ENCODE measurements around the gene GRID2. TPM values are rescaled to one million over a fixed set of nuclear protein-coding genes. Genes with fewer than 3 reads are reported as not detected.

Gene GRID2
- total and polyA plus RNA-seq, 10 of the 15 experiments (the other 5 are each of a cell fraction or from before 2014, with no cell fraction given), result not detected

GRCh38 chr4:93446038-93446437 is 1142.3 kb downstream of the GRID2 start:
- no peaks in the 10 kb centered on the region for H3K4me1 ChIP-seq (ENCODE audit: control insufficient read depth, insufficient read depth, low read length)
- BruUV-seq (replicated peaks), result no TSS peak
- no peak overlapping the region for H3K27ac ChIP-seq (ENCODE audit: control insufficient read depth, insufficient read depth)
- no peaks in the 10 kb centered on the region for H3K79me2 ChIP-seq (ENCODE audit: control insufficient read depth, insufficient read depth, low read length)
- intact Hi-C loops (cut with micrococcal nuclease; ENCODE audit: unreplicated experiment) (no loop called here), in situ Hi-C loops (cut with MboI) (no loop called here)
- ChIA-PET POLR2A (no interaction called here), SMC1A (ENCODE audit: uncharacterized antibody, unreplicated experiment) (no interaction called here), CTCF (no interaction called here), RAD21 (ENCODE audit: unreplicated experiment) (no interaction called here)
- no peak overlapping the region for H3K4me2 ChIP-seq (ENCODE audit: control insufficient read depth, insufficient read depth)
- no peaks in the 10 kb centered on the region for H3K36me3 ChIP-seq (ENCODE audit: control insufficient read depth in 2 of 2, insufficient read depth in 2 of 2, low read length in 1 of 2)
- H4K20me1 ChIP-seq (ENCODE audit: control insufficient read depth, insufficient read depth), result no peaks in the 10 kb centered on the region
- H3K27me3 ChIP-seq (replicated peaks in 1 of 2; ENCODE audit: control insufficient read depth in 2 of 2, insufficient read depth in 2 of 2, low read length in 1 of 2), result no peaks in the 10 kb centered on the region
- H3K4me3 ChIP-seq, result no peak overlapping the region
- H3K9ac ChIP-seq (ENCODE audit: control insufficient read depth, insufficient read depth, low read length), result no peak overlapping the region
- DNase-seq (ENCODE audit: low read depth, low spot score) (no peak), ATAC-seq (no peak), FAIRE-seq (no peak)
- H2AFZ ChIP-seq (ENCODE audit: control insufficient read depth, low read depth, low read length), result no peak overlapping the region
- H3K9me3 ChIP-seq (replicated peaks; ENCODE audit: control insufficient read depth, insufficient read depth, low read length), result no peaks in the 10 kb centered on the region
- no peak for TF ChIP-seq USF1 (IDR thresholded peaks at IDR 0.05; ENCODE audit: borderline replicate concordance, extremely low read length, insufficient read depth, low read depth, low read length)
- no peak for TF ChIP-seq ZNF384 (IDR thresholded peaks at IDR 0.05; ENCODE audit: borderline replicate concordance, low read depth, low read length)
- TF ChIP-seq GATAD2B (conservative IDR thresholded peaks at IDR 0.05; ENCODE audit: low read depth), result no peak
- TF ChIP-seq ATF7 (IDR thresholded peaks at IDR 0.05; ENCODE audit: low read depth), result no peak
- TF ChIP-seq MTA2 (IDR thresholded peaks at IDR 0.05; ENCODE audit: low read depth), result no peak
- TF ChIP-seq TCF12 (IDR thresholded peaks at IDR 0.05; ENCODE audit: low read depth, low read length), result no peak
- no peak for TF ChIP-seq SMAD5 (IDR thresholded peaks at IDR 0.05; ENCODE audit: low read depth)
- TF ChIP-seq ZNF24 (IDR thresholded peaks at IDR 0.05), result no peak
- no peak for TF ChIP-seq STAT1 (conservative IDR thresholded peaks at IDR 0.05)
- TF ChIP-seq ZNF687 (IDR thresholded peaks at IDR 0.05), result no peak
- TF ChIP-seq FOS (IDR thresholded peaks at IDR 0.05; ENCODE audit: borderline replicate concordance, extremely low read depth, insufficient read length), result no peak
- TF ChIP-seq, protein P1, sequence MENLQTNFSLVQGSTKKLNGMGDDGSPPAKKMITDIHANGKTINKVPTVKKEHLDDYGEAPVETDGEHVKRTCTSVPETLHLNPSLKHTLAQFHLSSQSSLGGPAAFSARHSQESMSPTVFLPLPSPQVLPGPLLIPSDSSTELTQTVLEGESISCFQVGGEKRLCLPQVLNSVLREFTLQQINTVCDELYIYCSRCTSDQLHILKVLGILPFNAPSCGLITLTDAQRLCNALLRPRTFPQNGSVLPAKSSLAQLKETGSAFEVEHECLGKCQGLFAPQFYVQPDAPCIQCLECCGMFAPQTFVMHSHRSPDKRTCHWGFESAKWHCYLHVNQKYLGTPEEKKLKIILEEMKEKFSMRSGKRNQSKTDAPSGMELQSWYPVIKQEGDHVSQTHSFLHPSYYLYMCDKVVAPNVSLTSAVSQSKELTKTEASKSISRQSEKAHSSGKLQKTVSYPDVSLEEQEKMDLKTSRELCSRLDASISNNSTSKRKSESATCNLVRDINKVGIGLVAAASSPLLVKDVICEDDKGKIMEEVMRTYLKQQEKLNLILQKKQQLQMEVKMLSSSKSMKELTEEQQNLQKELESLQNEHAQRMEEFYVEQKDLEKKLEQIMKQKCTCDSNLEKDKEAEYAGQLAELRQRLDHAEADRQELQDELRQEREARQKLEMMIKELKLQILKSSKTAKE (IDR thresholded peaks at IDR 0.05; ENCODE audit: low read depth, poor library complexity, severe bottlenecking), result no peak
- no peak for TF ChIP-seq STAT3 (IDR thresholded peaks at IDR 0.05; ENCODE audit: low read depth, low read length)
- no peak for TF ChIP-seq NFIC (IDR thresholded peaks at IDR 0.05; ENCODE audit: low read depth, low read length)
- no peak for TF ChIP-seq CHD1 (IDR thresholded peaks at IDR 0.05; ENCODE audit: low read depth, low read length)
- TF ChIP-seq PAX8 (IDR thresholded peaks at IDR 0.05), result no peak
- 5% methylated on average over 1 of the region's 1 CpG for WGBS (ENCODE audit: insufficient coverage, insufficient replicate concordance, low lambda C conversion rate, missing lambda C conversion rate)

Measured in GM12878 (cell line).